HG03439 (cell line): Measurements from ENCODE around the gene FAM43B.
"Not testable (repeated sequence)": the region's sequence is repeated elsewhere in the genome, so short reads cannot be mapped to it uniquely, and the experiment has no call there.

ENCODE experiments used
- ATAC-seq: cut with Tn5 transposase; IDR thresholded peaks from one replicate; pipeline ENCODE4 v1.9.1; 2021; ENCODE audit warnings: mild to moderate bottlenecking, moderate library complexity; ENCODE audit not compliant: unreplicated experiment

Gene FAM43B

GRCh38 chr1:20551945-20552727 lies at the start of gene FAM43B:
TSS of gene FAM43B (plus strand) at chr1:20552573. CDS start at chr1:20552974, 401 bp downstream.
- ATAC-seq, result no peak

- no peak for ATAC-seq
These were observed 46.9 kb upstream of the FAM43B start for GRCh38 chr1:20505488-20505887.

GRCh38 chr1:20507248-20507563 lies 45.2 kb upstream of the FAM43B start:
- peak; percentile 9 for ATAC-seq

GRCh38 chr1:20507564-20508410 lies 44.6 kb upstream of the FAM43B start, which contains the start of gene MUL1:
TSS of gene MUL1 (minus strand) at chr1:20508151. CDS start at chr1:20508024, 127 bp downstream.
- peak; percentile 89 for ATAC-seq

- ATAC-seq, result no peak
These were observed 44.0 kb upstream of the FAM43B start for GRCh38 chr1:20508411-20508771.

- ATAC-seq, result no peak
These were observed 40.6 kb upstream of the FAM43B start for GRCh38 chr1:20511518-20512428.

- ATAC-seq, result not testable (repeated sequence)
These were observed 32.6 kb upstream of the FAM43B start for GRCh38 chr1:20519609-20520262.

- ATAC-seq, result no peak
These were observed 30.2 kb upstream of the FAM43B start for GRCh38 chr1:20521960-20522861.

GRCh38 chr1:20526267-20526666 lies 26.1 kb upstream of the FAM43B start:
- ATAC-seq, result no peak

GRCh38 chr1:20528221-20528620 lies 24.2 kb upstream of the FAM43B start:
- no peak for ATAC-seq

GRCh38 chr1:20530306-20530705 lies 22.1 kb upstream of the FAM43B start:
- ATAC-seq, result no peak

- ATAC-seq, result no peak
These were observed 21.5 kb upstream of the FAM43B start for GRCh38 chr1:20530901-20531300.

- no peak for ATAC-seq
These were observed 18.7 kb upstream of the FAM43B start for GRCh38 chr1:20533635-20534034.

GRCh38 chr1:20534659-20535417 lies 17.5 kb upstream of the FAM43B start:
- ATAC-seq, result no peak

- no peak for ATAC-seq
These were observed 14.1 kb upstream of the FAM43B start for GRCh38 chr1:20538227-20538626.

- no peak for ATAC-seq
These were observed 13.4 kb upstream of the FAM43B start for GRCh38 chr1:20538760-20539551.

- ATAC-seq, result no peak
These were observed 12.1 kb upstream of the FAM43B start for GRCh38 chr1:20540281-20540680.

GRCh38 chr1:20546637-20547036 lies 5.7 kb upstream of the FAM43B start:
- no peak for ATAC-seq
